ENCODE data around the gene MARCOL. TPM values are rescaled to one million over a fixed set of nuclear protein-coding genes. Genes with fewer than 3 reads are reported as not detected.

MARCOL gene
- total RNA-seq, 1 experiment from 2014 or later = not detected

GRCh38 chr5:148229840-148230239 is 8.5 kb upstream of the MARCOL start:
- Histone ChIP-seq H3K4me1 (ENCODE audit: control insufficient read depth, insufficient read depth, low read length) (no peaks in the 10 kb centered on the region), H3K27me3 (ENCODE audit: control insufficient read depth, insufficient read depth, low read length) (no peaks in the 10 kb centered on the region), H3K36me3 (ENCODE audit: control insufficient read depth, insufficient read depth, low read length) (no peaks in the 10 kb centered on the region), H3K27ac (ENCODE audit: low read length) (no peak overlapping the region), H3K9me3 (ENCODE audit: control insufficient read depth, insufficient read depth, low read depth, low read length) (no peaks in the 10 kb centered on the region), H3K4me3 (ENCODE audit: low read depth in 2 of 2, low read length in 2 of 2) (no peak overlapping the region)
- ChIA-PET POLR2A (no interaction called here), CTCF (no interaction called here)
- DNase-seq (ENCODE audit: low read depth, low spot score) = no peak
- TF ChIP-seq SIN3A (IDR thresholded peaks at IDR 0.05; ENCODE audit: borderline replicate concordance, insufficient read depth, low read depth, low read length) = no peak
- no peak for TF ChIP-seq TCF7L2 (IDR thresholded peaks at IDR 0.05; ENCODE audit: low read depth, low read length)
- TF ChIP-seq REST (IDR thresholded peaks at IDR 0.05; ENCODE audit: insufficient read depth in 1 of 2, low read depth in 2 of 2, low read length in 1 of 2) = no peak
- no peak for TF ChIP-seq CTCF (IDR thresholded peaks at IDR 0.05)
- TF ChIP-seq POLR2AphosphoS5 (IDR thresholded peaks at IDR 0.05; ENCODE audit: low read depth, low read length) = no peak
- intact Hi-C loops (cut with micrococcal nuclease; ENCODE audit: unreplicated experiment) (no loop called here), in situ Hi-C loops (cut with HindIII; ENCODE audit: low pct_unique_long_range_greater_than_20kb, low sequenced_read_pairs) (no loop called here)
- no peak for ATAC-seq
- no TSS peak for BruUV-seq (replicated peaks)

- Histone ChIP-seq H3K27ac (ENCODE audit: low read length) (no peak overlapping the region), H3K4me3 (ENCODE audit: low read depth in 2 of 2, low read length in 2 of 2) (no peak overlapping the region), H3K9me3 (ENCODE audit: control insufficient read depth, insufficient read depth, low read depth, low read length) (no peaks in the 10 kb centered on the region), H3K4me1 (ENCODE audit: control insufficient read depth, insufficient read depth, low read length) (no peaks in the 10 kb centered on the region), H3K36me3 (ENCODE audit: control insufficient read depth, insufficient read depth, low read length) (no peaks in the 10 kb centered on the region), H3K27me3 (ENCODE audit: control insufficient read depth, insufficient read depth, low read length) (no peaks in the 10 kb centered on the region)
- ATAC-seq (no peak), DNase-seq (ENCODE audit: low read depth, low spot score) (no peak)
- in situ Hi-C loops (cut with HindIII; ENCODE audit: low pct_unique_long_range_greater_than_20kb, low sequenced_read_pairs) (no loop called here), intact Hi-C loops (cut with micrococcal nuclease; ENCODE audit: unreplicated experiment) (no loop called here)
- TF ChIP-seq TCF7L2 (IDR thresholded peaks at IDR 0.05; ENCODE audit: low read depth, low read length) (no peak), SIN3A (IDR thresholded peaks at IDR 0.05; ENCODE audit: borderline replicate concordance, insufficient read depth, low read depth, low read length) (no peak), CTCF (IDR thresholded peaks at IDR 0.05) (no peak), POLR2AphosphoS5 (IDR thresholded peaks at IDR 0.05; ENCODE audit: low read depth, low read length) (no peak), REST (IDR thresholded peaks at IDR 0.05; ENCODE audit: insufficient read depth in 1 of 2, low read depth in 2 of 2, low read length in 1 of 2) (no peak)
- CTCF ChIA-PET = no interaction called here
- POLR2A ChIA-PET = no interaction called here
- no TSS peak for BruUV-seq (replicated peaks)
These were observed 8.1 kb upstream of the MARCOL start for GRCh38 chr5:148230240-148230639.

All from Panc1 (cell line).